Transverse colon (tissue), 4 donors: ENCODE data around the gene SEC62.

ENCODE experiments used
- EP300 ChIP-seq: sonication (generic); formaldehyde crosslinking; IDR thresholded peaks from one replicate; pipeline ENCODE4 v1.6.1; 2017; ENCODE audit warnings: antibody characterized with exemption, low read depth
- POLR2A ChIP-seq: fragments of 450-650 bp; IDR thresholded peaks from one replicate; pipeline ENCODE4 v1.6.1; 2016; ENCODE audit warnings: antibody characterized with exemption, mild to moderate bottlenecking, moderate library complexity
- POLR2AphosphoS5 ChIP-seq, 3 donors: sonication (generic); formaldehyde crosslinking; IDR thresholded peaks; one replicate each; pipeline ENCODE4 v1.6.1; 2016; ENCODE audit warnings: antibody characterized with exemption in 3 of 3
- TF ChIP-seq, protein P1 (sequence below), 5 experiments: fragments of 200-600 bp in 3 of 5; fragments of 450-650 bp in 2 of 5; sonication (generic) in 3 of 5; IDR thresholded peaks; 1 replicate in 2 of 5; 2 replicates in 3 of 5; pipeline ENCODE4 v1.5.1; 2016 to 2017; ENCODE audit warnings: antibody characterized with exemption in 5 of 5, inconsistent platforms in 3 of 5, mild to moderate bottlenecking in 2 of 5, moderate library complexity in 1 of 5

DNA sequence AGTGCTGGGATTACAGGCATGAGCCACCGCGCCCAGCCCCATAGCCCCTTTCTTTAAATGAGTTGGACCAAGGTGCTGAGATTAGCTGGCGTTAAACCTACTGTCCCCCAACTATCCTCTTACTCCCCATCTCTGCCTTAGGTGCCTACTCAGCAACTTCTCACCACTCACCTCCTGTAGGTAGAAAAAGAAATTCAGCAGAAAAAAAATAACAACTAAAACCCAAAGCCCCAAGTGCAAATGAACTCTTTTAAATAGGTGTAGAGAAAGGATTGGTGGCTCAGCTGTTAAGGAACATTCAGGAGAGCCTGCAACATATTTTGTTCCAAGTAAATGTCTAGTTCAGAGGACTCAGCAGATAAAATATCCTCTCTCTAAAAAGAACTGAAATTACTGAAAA lies 35.8 kb upstream of the SEC62 start:
- TF ChIP-seq POLR2A (no peak), POLR2AphosphoS5 (IDR thresholded peaks at IDR 0.05) (no peak), EP300 (no peak)
- TF ChIP-seq, protein P1, sequence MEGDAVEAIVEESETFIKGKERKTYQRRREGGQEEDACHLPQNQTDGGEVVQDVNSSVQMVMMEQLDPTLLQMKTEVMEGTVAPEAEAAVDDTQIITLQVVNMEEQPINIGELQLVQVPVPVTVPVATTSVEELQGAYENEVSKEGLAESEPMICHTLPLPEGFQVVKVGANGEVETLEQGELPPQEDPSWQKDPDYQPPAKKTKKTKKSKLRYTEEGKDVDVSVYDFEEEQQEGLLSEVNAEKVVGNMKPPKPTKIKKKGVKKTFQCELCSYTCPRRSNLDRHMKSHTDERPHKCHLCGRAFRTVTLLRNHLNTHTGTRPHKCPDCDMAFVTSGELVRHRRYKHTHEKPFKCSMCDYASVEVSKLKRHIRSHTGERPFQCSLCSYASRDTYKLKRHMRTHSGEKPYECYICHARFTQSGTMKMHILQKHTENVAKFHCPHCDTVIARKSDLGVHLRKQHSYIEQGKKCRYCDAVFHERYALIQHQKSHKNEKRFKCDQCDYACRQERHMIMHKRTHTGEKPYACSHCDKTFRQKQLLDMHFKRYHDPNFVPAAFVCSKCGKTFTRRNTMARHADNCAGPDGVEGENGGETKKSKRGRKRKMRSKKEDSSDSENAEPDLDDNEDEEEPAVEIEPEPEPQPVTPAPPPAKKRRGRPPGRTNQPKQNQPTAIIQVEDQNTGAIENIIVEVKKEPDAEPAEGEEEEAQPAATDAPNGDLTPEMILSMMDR (IDR thresholded peaks at IDR 0.05), result no peak
